ENCODE results near the gene NXT1. TPM values are rescaled to one million over a fixed set of nuclear protein-coding genes. Genes with fewer than 3 reads are reported as not detected.

The NXT1 gene
- total RNA-seq, 2 experiments from 2014 or later: 48.7 to 50.2 TPM

GRCh38 chr20:23357767-23358562 lies 7.4 kb downstream of the NXT1 start:
- ChIA-PET POLR2A (interaction anchor here (1.0 to 3.0 kb wide), 3 partner anchors 8 to 63 kb away, joined by 4 to 23 read pairs (median 8); partner anchors contain the start of genes NAPB and NXT1), CTCF (interaction anchor here (0.7 to 3.4 kb wide), 3 partner anchors 8 to 87 kb away, joined by 3 to 14 read pairs (median 4); partner anchors contain the start of gene NAPB)

GRCh38 chr20:23358563-23358906 lies 7.9 kb downstream of the NXT1 start:
- ChIA-PET POLR2A (interaction anchor here (0.8 to 3.0 kb wide), 4 partner anchors 8 to 63 kb away, joined by 3 to 23 read pairs (median 6); partner anchors contain the start of genes NAPB and NXT1), CTCF (interaction anchor here (1.2 to 3.4 kb wide), 2 partner anchors 9 to 62 kb away, joined by 4 to 14 read pairs; partner anchors contain the start of gene NAPB)

- ChIA-PET CTCF (interaction anchor here (3.4 kb wide), 1 partner anchor 62 kb away, joined by 14 read pairs; the partner anchor contains the start of gene NAPB), POLR2A (interaction anchor here (0.8 to 3.0 kb wide), 2 partner anchors 9 to 41 kb away, joined by 3 to 23 read pairs; partner anchors contain the start of gene NXT1)
Measured at GRCh38 chr20:23358923-23359593, 8.5 kb downstream of the NXT1 start.

GRCh38 chr20:23360531-23360930 lies 9.9 kb downstream of the NXT1 start:
- CTCF ChIA-PET: interaction anchor here (2.0 to 3.4 kb wide), 2 partner anchors 10 to 60 kb away, joined by 10 to 14 read pairs; partner anchors contain the start of genes NAPB and NXT1
- POLR2A ChIA-PET: interaction anchor here (3.1 kb wide), 1 partner anchor 10 kb away, joined by 24 read pairs; the partner anchor contains the start of gene NXT1

GRCh38 chr20:23361119-23361475 lies 10.5 kb downstream of the NXT1 start:
- CTCF ChIA-PET: interaction anchor here (2.0 kb wide), 1 partner anchor 10 kb away, joined by 10 read pairs; the partner anchor contains the start of gene NXT1
- POLR2A ChIA-PET: interaction anchor here (1.1 to 3.1 kb wide), 4 partner anchors 9 to 60 kb away, joined by 3 to 24 read pairs (median 6); partner anchors contain the start of genes NAPB and NXT1

- CTCF ChIA-PET: interaction anchor here (2.0 kb wide), 1 partner anchor 11 kb away, joined by 10 read pairs; the partner anchor contains the start of gene NXT1
- POLR2A ChIA-PET: interaction anchor here (1.1 to 3.1 kb wide), 4 partner anchors 9 to 59 kb away, joined by 3 to 24 read pairs (median 6); partner anchors contain the start of genes NAPB and NXT1
Measured at GRCh38 chr20:23361476-23362391, 11.1 kb downstream of the NXT1 start, which contains the start of gene GZF1. GZF1 (plus strand) TSS chr20:23362182; CDS start chr20:23364384, 2,202 bp downstream.

GRCh38 chr20:23362392-23363256 lies 12.0 kb downstream of the NXT1 start:
- POLR2A ChIA-PET: interaction anchor here (3.1 kb wide), 1 partner anchor 12 kb away, joined by 24 read pairs; the partner anchor contains the start of gene NXT1
- CTCF ChIA-PET: interaction anchor here (1.6 kb wide), 1 partner anchor 13 kb away, joined by 3 read pairs; no protein-coding TSS in a partner anchor

GRCh38 chr20:23363257-23363649 lies 12.7 kb downstream of the NXT1 start:
- CTCF ChIA-PET: interaction anchor here (1.6 kb wide), 1 partner anchor 13 kb away, joined by 3 read pairs; no protein-coding TSS in a partner anchor
- POLR2A ChIA-PET: interaction anchor here (3.1 kb wide), 1 partner anchor 13 kb away, joined by 24 read pairs; the partner anchor contains the start of gene NXT1

GRCh38 chr20:23365390-23366165 lies 15.0 kb downstream of the NXT1 start:
- ChIA-PET POLR2A (no interaction called here), CTCF (no interaction called here)

GRCh38 chr20:23366384-23366783 lies 15.8 kb downstream of the NXT1 start:
- ChIA-PET CTCF (interaction anchor here (0.8 kb wide), 1 partner anchor 19 kb away, joined by 3 read pairs; no protein-coding TSS in a partner anchor), POLR2A (interaction anchor here (0.6 to 1.1 kb wide), 2 partner anchors 9 to 16 kb away, joined by 3 to 4 read pairs; partner anchors contain the start of gene NXT1)

- ChIA-PET POLR2A (no interaction called here), CTCF (no interaction called here)
Measured at GRCh38 chr20:23367770-23368169, 17.2 kb downstream of the NXT1 start.

GRCh38 chr20:23368316-23369071 lies 17.9 kb downstream of the NXT1 start:
- ChIA-PET CTCF (no interaction called here), POLR2A (no interaction called here)

GRCh38 chr20:23369072-23369823 lies 18.7 kb downstream of the NXT1 start:
- ChIA-PET POLR2A (interaction anchor here (0.6 kb wide), 1 partner anchor 13 kb away, joined by 6 read pairs; no protein-coding TSS in a partner anchor), CTCF (no interaction called here)

GRCh38 chr20:23370274-23370673 lies 19.7 kb downstream of the NXT1 start:
- ChIA-PET CTCF (no interaction called here), POLR2A (interaction anchor here (0.6 kb wide), 1 partner anchor 12 kb away, joined by 6 read pairs; no protein-coding TSS in a partner anchor)

GRCh38 chr20:23370873-23371272 lies 20.3 kb downstream of the NXT1 start:
- POLR2A ChIA-PET: no interaction called here
- CTCF ChIA-PET: no interaction called here

All from activated CD8-positive, alpha-beta memory T cell treated with anti-CD3 and anti-CD28 coated beads for 36 hours (primary cell).